Forelimb muscle (tissue), 1 donor: ENCODE measurements around the gene CEP41. TPM values are rescaled to one million over a fixed set of nuclear protein-coding genes. Genes with fewer than 3 reads are reported as not detected.
A peak's percentile ranks its signal among the peaks of the same experiment; 100 is the strongest.

ENCODE experiments used
- DNase-seq: peaks from one replicate; pipeline ENCODE4 v3.0.0-alpha.2; 2013; ENCODE audit warnings: low read depth
- polyA plus RNA-seq: library from polyadenylated mRNA; unstranded; fragments of 120-200 nt; gene quantifications from one replicate; pipeline ENCODE4 v1.2.1, GENCODE V29; 2013; ENCODE audit not compliant: insufficient read length

Gene CEP41
- polyA plus RNA-seq, 1 donor, result 22.9 TPM

- no peak for DNase-seq
Measured at GRCh38 chr7:130369110-130369711, 71.6 kb downstream of the CEP41 start.

GRCh38 chr7:130367836-130368746 is 72.7 kb downstream of the CEP41 start:
- no peak for DNase-seq

- no peak for DNase-seq
Measured at GRCh38 chr7:130367088-130367755, 73.6 kb downstream of the CEP41 start.

- no peak for DNase-seq
Measured at GRCh38 chr7:130366564-130366963, 74.3 kb downstream of the CEP41 start.

GRCh38 chr7:130365511-130366441 is 75.0 kb downstream of the CEP41 start:
- DNase-seq, result peak; percentile 75

- no peak for DNase-seq
Measured at GRCh38 chr7:130365088-130365487, 75.7 kb downstream of the CEP41 start.

GRCh38 chr7:130364451-130364850 is 76.4 kb downstream of the CEP41 start:
- DNase-seq, result no peak

GRCh38 chr7:130363026-130363847 is 77.6 kb downstream of the CEP41 start:
- DNase-seq, result no peak

- DNase-seq, result no peak
Measured at GRCh38 chr7:130362251-130362816, 78.5 kb downstream of the CEP41 start.

GRCh38 chr7:130361681-130362080 is 79.1 kb downstream of the CEP41 start:
- no peak for DNase-seq

- DNase-seq, result no peak
Measured at GRCh38 chr7:130360518-130360917, 80.3 kb downstream of the CEP41 start.

GRCh38 chr7:130359276-130359857 is 81.4 kb downstream of the CEP41 start:
- DNase-seq, result no peak

- DNase-seq, result no peak
Measured at GRCh38 chr7:130358471-130358870, 82.3 kb downstream of the CEP41 start.

- DNase-seq, result peak; percentile 79
Measured at GRCh38 chr7:130356876-130357611, 83.8 kb downstream of the CEP41 start.

GRCh38 chr7:130356121-130356875 is 84.5 kb downstream of the CEP41 start:
- peak; percentile 74 for DNase-seq

GRCh38 chr7:130353196-130353595 is 87.6 kb downstream of the CEP41 start:
- DNase-seq, result no peak

- no peak for DNase-seq
Measured at GRCh38 chr7:130352194-130353074, 88.4 kb downstream of the CEP41 start.

GRCh38 chr7:130351791-130352090 is 89.1 kb downstream of the CEP41 start:
- DNase-seq, result no peak
